Activated naive CD4-positive, alpha-beta T cell (primary cell): ENCODE measurements around the gene FGF18.

Source experiments
- DNase-seq, 4 experiments: peaks; one replicate each; lab custom pipeline; 2025; lab: John Stamatoyannopoulos, UW

Gene FGF18

GRCh38 chr5:171422902-171423663, 3.6 kb downstream of the FGF18 start:
- DNase-seq, result no peak

DNA sequence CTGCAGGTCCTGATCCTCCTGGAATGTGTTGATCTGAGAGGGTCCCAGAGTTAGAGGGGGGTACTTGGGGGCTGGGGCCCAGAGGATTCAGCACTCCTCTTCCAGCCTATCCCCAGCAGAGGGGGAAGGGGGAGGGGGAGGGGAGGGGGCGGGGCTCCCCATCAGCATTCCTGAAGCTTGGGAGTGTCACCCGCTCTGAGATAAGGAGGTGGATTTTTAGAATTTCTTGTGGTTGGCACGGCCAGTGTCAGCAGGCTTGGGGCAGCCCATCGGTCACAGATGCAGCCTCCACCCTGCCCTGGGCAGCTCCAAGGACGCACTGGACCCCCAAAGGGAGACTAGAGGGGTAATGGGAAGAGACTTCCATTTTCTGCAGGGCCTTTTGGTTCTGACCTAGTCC, 5.3 kb downstream of the FGF18 start:
- DNase-seq, result no peak

DNA sequence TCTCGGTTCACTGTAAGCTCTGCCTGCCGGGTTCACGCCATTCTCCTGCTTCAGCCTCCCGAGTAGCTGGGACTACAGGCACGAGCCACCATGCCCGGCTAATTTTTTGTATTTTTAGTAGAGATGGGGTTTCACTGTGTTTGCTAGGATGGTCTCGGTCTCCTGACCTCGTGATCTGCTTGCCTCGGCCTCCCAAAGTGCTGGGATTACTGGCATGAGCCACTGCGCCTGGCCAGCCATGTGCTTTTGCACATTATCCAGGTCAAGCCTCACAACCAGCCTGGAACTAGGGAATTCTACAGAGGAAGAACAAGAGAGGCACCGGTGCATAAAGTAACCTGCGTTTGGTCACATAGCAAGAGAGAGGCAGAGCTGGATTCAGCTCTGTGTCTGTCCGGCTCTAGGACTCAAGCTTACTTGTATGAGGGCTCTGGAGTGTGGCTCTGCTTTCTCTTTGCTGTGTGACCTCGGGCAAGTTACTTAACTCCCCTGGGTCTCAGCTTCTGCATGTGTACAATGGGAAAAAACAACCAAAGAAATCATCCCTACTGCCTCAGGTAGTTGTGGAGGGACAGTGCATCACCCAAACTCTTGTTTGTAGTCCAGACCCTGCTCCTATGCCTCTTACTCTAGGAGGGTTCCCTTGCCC, 6.3 kb downstream of the FGF18 start:
- no peak for DNase-seq

- no peak for DNase-seq
These were observed 6.8 kb downstream of the FGF18 start for GRCh38 chr5:171426266-171426665.

DNA sequence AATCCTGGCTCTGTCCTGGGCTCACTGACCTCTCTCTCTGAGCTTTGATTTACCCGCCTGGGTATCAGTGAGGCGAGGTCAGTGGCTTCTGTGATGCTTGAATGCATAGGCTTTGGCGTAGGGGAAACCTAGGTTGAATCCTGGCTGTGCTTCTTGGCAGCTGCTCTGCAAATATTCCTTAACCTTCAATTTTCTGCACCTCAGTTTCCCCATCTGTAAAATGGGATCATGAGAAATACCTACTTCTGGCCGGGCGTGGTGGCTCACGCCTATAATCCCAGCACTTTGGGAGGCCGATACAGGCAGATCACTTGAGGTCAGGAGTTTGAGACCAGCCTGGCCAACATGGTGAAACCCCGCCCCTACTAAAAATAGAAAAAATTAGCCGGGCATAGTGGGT, 7.2 kb downstream of the FGF18 start:
- no peak for DNase-seq

GRCh38 chr5:171427318-171428167, 8.1 kb downstream of the FGF18 start:
- DNase-seq, result no peak

DNA sequence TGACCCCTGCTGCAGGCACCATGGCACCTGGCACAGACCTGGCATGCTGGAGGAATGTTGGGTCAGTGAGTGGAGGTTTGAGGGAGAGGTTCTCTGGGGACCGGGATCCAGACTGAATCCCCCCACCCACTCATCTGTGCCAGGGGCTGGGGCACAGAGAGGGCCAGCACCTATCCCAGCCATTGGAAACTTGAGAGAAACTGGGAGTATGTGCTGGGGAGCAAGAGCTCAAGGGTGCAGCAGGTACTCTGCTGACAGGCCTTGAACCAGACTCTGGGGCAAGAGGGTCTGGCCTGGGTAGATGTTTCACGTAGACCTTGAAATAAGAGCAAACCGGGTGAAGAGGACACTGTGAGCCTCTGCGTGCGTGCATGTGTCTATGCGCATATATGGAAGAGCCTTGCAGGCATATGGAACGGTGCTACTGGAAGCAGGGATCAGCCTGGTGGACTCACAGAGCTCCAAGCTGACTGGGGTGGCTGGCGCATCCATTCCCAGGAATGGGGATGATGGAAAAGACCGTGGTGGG, 8.8 kb downstream of the FGF18 start:
- DNase-seq, result no peak

DNA sequence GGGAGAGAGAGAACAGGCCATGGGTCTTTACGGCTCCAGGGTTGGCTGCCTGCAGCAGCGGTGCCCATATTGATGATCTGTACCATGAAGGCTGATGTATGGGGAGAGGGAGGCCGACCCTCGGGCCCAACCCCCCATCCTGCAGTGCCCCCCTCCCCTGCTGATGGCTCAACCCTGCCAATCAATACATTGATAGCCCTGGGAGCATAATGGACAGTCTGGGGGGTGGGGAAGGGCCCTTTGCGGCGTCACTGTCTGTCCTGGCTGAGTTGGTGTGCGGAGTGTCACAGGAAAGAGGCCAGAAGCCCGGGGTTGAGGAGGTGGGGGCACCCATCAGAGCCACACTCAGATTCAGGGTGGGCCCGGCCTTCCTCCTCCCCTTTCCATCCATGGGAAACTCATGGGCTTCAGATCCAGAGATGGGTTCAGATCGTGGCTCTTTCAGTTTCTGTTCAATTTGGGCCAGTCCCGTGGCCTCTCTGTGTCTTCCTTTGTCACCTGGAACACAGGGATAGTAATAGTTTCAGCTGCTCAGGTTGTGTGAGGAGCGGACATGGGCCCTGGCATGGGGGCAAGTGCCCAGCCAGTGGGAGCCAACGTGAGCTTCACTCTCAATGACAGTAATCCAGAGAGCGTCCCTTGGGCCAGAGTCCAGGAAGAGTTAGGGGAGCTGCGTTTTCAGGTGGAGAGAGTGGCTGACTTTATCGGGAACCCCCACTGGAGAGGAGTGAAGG, 9.5 kb downstream of the FGF18 start:
- no peak for DNase-seq

- DNase-seq, result no peak
These were observed 10.1 kb downstream of the FGF18 start for GRCh38 chr5:171429543-171429910.

- DNase-seq, result no peak
These were observed 11.9 kb downstream of the FGF18 start for GRCh38 chr5:171431251-171431777.

- DNase-seq, result no peak
These were observed 12.6 kb downstream of the FGF18 start for GRCh38 chr5:171432076-171432475.

GRCh38 chr5:171432583-171433351, 13.3 kb downstream of the FGF18 start:
- DNase-seq, result no peak

- no peak for DNase-seq
These were observed 13.9 kb downstream of the FGF18 start for GRCh38 chr5:171433352-171433698.

DNA sequence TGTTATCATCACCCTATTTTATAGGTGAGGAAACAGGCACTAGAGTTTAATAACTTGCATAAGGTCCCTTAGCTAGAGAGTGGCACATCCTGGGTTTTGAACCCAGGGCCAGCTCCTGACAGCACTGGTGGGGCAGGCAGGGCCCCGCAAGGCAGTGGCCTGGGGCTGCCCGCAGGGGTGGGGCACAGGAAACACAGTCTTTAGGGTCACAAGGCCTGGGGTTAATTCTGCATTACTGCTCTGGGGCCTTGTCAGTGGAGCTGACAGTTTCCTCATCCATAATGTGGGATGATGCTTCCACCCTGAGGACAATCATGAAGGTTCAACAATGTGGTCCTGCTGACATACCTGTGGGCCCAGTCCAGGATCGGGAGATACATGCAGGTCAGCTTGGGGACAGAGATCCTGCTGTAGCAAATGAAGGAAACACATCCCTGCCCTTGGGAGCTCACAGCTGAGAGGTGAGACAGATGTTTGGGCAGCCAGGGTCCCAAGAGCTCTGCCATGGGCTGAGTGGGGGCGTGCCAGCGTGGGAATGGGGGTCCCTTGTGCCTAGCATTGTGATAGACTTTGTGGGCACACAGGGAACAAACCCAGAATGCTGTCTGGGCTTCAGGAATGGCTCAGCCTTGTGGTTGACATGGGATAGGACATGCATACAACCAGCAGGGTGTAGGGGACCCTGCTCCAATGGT, 14.7 kb downstream of the FGF18 start:
- DNase-seq, result no peak

- no peak for DNase-seq
These were observed 15.4 kb downstream of the FGF18 start for GRCh38 chr5:171434874-171435273.

DNA sequence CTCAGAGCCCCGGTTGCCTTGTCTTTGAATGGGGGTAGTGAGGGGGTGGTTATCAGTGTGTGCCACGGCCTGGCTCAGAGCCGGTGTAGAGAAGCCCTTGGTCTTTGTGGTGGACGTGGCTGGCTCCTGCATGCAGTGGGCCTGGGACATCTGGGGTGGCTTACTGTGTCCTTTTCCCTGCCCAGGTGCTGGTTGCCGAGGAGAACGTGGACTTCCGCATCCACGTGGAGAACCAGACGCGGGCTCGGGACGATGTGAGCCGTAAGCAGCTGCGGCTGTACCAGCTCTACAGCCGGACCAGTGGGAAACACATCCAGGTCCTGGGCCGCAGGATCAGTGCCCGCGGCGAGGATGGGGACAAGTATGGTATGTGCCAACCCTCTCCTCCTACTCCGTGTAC, 16.5 kb downstream of the FGF18 start:
- no peak for DNase-seq

GRCh38 chr5:171436804-171437285, 17.4 kb downstream of the FGF18 start:
- no peak for DNase-seq

- no peak for DNase-seq
These were observed 17.9 kb downstream of the FGF18 start for GRCh38 chr5:171437286-171437821.

DNA sequence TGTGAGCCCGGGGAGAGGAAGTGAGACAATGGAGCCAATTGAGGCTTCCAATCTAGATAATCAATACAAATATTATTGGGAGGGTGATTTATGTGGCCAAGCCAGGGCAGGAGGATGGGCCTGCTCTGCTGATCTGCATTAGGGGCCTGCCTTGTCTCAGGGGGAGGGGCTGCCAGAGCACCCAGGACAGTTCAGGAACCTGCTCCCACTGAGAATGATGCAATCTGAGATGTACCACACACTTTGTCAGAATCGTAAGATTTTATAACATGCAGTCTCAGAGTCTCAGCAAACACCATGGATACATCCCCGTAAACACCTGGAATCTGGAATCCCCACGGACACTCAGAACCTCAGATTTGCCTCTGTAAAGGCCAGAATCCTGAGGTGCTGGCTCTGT, 19.3 kb downstream of the FGF18 start:
- DNase-seq, result no peak

DNA sequence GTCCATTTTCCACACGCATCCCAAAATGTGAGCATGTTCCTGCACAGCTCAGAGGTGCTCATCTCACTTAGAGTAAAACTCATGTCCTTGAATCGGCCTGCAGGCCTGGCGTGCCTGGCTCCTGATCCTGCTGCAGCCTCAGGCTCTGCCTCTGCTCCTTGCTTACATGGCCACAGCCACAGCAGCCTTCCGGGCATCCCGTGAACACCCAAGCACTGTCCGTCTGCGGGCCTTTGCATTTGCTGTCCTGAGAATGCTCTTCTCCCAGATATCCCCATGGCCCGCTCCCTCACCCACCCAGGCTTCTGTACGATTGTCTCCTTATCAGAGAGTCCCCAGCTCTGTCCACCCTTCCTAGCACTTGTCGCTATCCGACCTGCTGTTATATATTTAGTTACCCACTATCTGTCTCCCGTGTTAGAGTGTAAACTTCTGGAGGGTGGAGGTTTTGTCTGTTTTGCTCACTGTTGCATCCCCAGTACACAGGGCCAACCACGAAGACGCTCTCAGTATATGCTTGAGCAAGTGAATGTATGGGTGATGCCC, 21.9 kb downstream of the FGF18 start:
- DNase-seq, result no peak
